ENCODE data around the gene HOXC12. TPM values are rescaled to one million over a fixed set of nuclear protein-coding genes. Genes with fewer than 3 reads are reported as not detected.
A peak's percentile ranks its signal among the peaks of the same experiment; 100 is the strongest.

Gene HOXC12
- total RNA-seq, 1 donor from 2014 or later, result not detected

DNA sequence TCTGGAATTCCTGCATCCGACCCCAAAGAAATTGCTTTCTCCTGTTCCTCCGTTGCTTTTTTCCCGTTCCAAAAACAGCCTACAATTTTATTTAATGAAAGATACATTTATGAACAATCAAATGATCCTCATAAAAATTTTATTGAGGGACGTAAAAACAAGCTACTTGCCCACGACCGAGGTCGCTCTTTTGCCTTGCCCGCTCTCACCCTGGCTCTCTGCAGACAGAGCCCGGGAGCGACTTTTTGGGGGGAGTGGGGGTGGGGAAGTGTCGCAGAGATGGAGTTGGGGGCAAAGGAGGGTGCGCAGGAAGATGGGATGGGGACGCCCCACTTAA lies 44.2 kb downstream of the HOXC12 start:
- H3K4me3 Mint-ChIP-seq (ENCODE audit: unreplicated experiment), result no peak overlapping the region
- Histone ChIP-seq H2AFZ (ENCODE audit: low read depth, low read length) (no peak overlapping the region), H3K79me2 (ENCODE audit: insufficient read depth, low read length) (no peaks in the 10 kb centered on the region), H3K27ac (ENCODE audit: low read depth, low read length) (no peak overlapping the region), H3K36me3 (ENCODE audit: insufficient read depth, low read length) (no peaks in the 10 kb centered on the region), H3K4me3 (ENCODE audit: insufficient read depth, low read depth, low read length) (no peak overlapping the region), H4K20me1 (ENCODE audit: insufficient read depth, low read length) (no peaks in the 10 kb centered on the region), H3K4me2 (ENCODE audit: low read length) (no peak overlapping the region), H3K27me3 (ENCODE audit: insufficient read depth, low read length) (peaks cover 95% of the 10 kb centered on the region), H3K9me3 (ENCODE audit: insufficient read depth, low read depth, low read length) (peaks cover 3% of the 10 kb centered on the region), H3K4me1 (ENCODE audit: insufficient read depth, low read length) (peaks cover 4% of the 10 kb centered on the region), H3K9ac (ENCODE audit: low read length) (no peak overlapping the region)
- no peak for TF ChIP-seq EZH2 (IDR thresholded peaks at IDR 0.05; ENCODE audit: insufficient read depth, low read length)
- TF ChIP-seq, protein P1, sequence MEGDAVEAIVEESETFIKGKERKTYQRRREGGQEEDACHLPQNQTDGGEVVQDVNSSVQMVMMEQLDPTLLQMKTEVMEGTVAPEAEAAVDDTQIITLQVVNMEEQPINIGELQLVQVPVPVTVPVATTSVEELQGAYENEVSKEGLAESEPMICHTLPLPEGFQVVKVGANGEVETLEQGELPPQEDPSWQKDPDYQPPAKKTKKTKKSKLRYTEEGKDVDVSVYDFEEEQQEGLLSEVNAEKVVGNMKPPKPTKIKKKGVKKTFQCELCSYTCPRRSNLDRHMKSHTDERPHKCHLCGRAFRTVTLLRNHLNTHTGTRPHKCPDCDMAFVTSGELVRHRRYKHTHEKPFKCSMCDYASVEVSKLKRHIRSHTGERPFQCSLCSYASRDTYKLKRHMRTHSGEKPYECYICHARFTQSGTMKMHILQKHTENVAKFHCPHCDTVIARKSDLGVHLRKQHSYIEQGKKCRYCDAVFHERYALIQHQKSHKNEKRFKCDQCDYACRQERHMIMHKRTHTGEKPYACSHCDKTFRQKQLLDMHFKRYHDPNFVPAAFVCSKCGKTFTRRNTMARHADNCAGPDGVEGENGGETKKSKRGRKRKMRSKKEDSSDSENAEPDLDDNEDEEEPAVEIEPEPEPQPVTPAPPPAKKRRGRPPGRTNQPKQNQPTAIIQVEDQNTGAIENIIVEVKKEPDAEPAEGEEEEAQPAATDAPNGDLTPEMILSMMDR (IDR thresholded peaks at IDR 0.05; ENCODE audit: insufficient read depth, low read depth, low read length), result no peak
- H3K9me3 Mint-ChIP-seq (ENCODE audit: unreplicated experiment), result peaks cover 25% of the 10 kb centered on the region
- H3K4me1 Mint-ChIP-seq (ENCODE audit: low read depth, unreplicated experiment), result no peaks in the 10 kb centered on the region
- peaks cover 84% of the 10 kb centered on the region for H3K27me3 Mint-ChIP-seq (ENCODE audit: low read depth, unreplicated experiment)
- DNase-seq (ENCODE audit: low read depth) (no peak), FAIRE-seq (no peak)
- peaks cover 2% of the 10 kb centered on the region for H3K36me3 Mint-ChIP-seq (ENCODE audit: low read depth, unreplicated experiment)
- H3K27ac Mint-ChIP-seq (ENCODE audit: unreplicated experiment), result no peak overlapping the region

DNA sequence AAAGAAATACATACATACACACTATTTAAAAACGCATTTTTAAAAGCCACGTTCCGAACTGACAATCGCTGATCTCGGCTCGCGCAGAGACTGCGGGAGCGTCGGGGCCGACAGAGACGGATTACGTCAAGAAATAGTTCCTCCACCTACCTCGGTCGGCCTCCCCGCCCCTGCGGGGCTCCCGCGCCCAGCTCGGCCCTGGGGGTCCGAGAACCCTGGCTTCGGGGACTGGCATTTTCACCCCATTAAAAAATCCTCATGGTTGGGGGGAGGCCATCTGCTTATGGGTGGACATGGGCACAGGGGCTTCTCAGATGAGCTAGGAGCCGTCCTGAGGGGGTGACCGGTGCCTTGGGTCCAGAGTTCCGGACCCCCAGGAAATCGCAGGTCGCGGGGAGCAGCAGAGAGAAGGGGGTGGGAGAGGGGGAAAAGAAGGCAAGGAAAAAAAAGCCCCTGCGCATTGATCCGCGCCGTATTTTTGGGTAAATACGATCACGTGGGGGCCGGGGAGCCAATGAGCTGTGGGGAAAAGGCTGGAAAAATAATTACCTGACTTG lies 44.9 kb downstream of the HOXC12 start:
- DNase-seq (ENCODE audit: low read depth) (no peak), FAIRE-seq (no peak)
- Histone ChIP-seq H2AFZ (ENCODE audit: low read depth, low read length) (no peak overlapping the region), H3K9me3 (ENCODE audit: insufficient read depth, low read depth, low read length) (peaks cover 3% of the 10 kb centered on the region), H3K9ac (ENCODE audit: low read length) (no peak overlapping the region), H3K79me2 (ENCODE audit: insufficient read depth, low read length) (no peaks in the 10 kb centered on the region), H3K27me3 (ENCODE audit: insufficient read depth, low read length) (peaks cover 95% of the 10 kb centered on the region), H3K36me3 (ENCODE audit: insufficient read depth, low read length) (no peaks in the 10 kb centered on the region), H3K4me2 (ENCODE audit: low read length) (peak overlapping the region; percentile 60), H3K4me1 (ENCODE audit: insufficient read depth, low read length) (peaks cover 4% of the 10 kb centered on the region), H4K20me1 (ENCODE audit: insufficient read depth, low read length) (no peaks in the 10 kb centered on the region), H3K4me3 (ENCODE audit: insufficient read depth, low read depth, low read length) (no peak overlapping the region), H3K27ac (ENCODE audit: low read depth, low read length) (no peak overlapping the region)
- TF ChIP-seq, protein P1 (IDR thresholded peaks at IDR 0.05; ENCODE audit: insufficient read depth, low read depth, low read length), result no peak
- no peak for TF ChIP-seq EZH2 (IDR thresholded peaks at IDR 0.05; ENCODE audit: insufficient read depth, low read length)
- H3K27ac Mint-ChIP-seq (ENCODE audit: unreplicated experiment), result no peak overlapping the region
- H3K27me3 Mint-ChIP-seq (ENCODE audit: low read depth, unreplicated experiment), result peaks cover 86% of the 10 kb centered on the region
- H3K36me3 Mint-ChIP-seq (ENCODE audit: low read depth, unreplicated experiment), result peaks cover 2% of the 10 kb centered on the region
- no peak overlapping the region for H3K4me3 Mint-ChIP-seq (ENCODE audit: unreplicated experiment)
- H3K4me1 Mint-ChIP-seq (ENCODE audit: low read depth, unreplicated experiment), result no peaks in the 10 kb centered on the region
- peaks cover 22% of the 10 kb centered on the region for H3K9me3 Mint-ChIP-seq (ENCODE audit: unreplicated experiment)

Measured in astrocyte (in vitro differentiated cells and primary cell).